Thyroid gland (tissue), 4 donors: ENCODE results near the gene ENPP3.

Experiments used
- POLR2A ChIP-seq, 2 donors: fragments of 450-650 bp; IDR thresholded peaks; one replicate each; pipeline ENCODE4 v1.6.1; 2017; ENCODE audit warnings: antibody characterized with exemption in 2 of 2, mild to moderate bottlenecking in 2 of 2, moderate library complexity in 1 of 2
- TF ChIP-seq, protein P1 (sequence below), 6 experiments: fragments of 200-600 bp in 3 of 6; fragments of 450-650 bp in 3 of 6; sonication (generic) in 3 of 6; IDR thresholded peaks; one replicate each; pipeline ENCODE4 v1.5.1; 2016 to 2019; ENCODE audit warnings: antibody characterized with exemption in 6 of 6, mild to moderate bottlenecking in 2 of 6, inconsistent platforms in 1 of 6, moderate library complexity in 1 of 6

DNA sequence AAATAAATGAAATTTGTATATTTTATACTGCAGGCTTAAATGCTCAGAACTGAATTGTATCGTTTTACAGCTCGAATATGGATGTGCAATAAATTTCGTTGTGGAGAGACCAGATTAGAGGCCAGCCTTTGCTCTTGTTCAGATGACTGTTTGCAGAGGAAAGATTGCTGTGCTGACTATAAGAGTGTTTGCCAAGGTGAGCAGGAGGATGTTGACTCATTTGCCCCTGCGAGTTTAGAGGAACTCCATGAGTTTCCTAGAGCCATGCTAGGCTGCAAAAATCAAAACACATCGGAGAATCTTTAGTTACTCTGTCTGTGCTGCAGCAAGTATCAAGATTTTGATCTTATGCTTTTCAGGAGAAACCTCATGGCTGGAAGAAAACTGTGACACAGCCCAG lies 15.4 kb downstream of the ENPP3 start:
- TF ChIP-seq, protein P1, sequence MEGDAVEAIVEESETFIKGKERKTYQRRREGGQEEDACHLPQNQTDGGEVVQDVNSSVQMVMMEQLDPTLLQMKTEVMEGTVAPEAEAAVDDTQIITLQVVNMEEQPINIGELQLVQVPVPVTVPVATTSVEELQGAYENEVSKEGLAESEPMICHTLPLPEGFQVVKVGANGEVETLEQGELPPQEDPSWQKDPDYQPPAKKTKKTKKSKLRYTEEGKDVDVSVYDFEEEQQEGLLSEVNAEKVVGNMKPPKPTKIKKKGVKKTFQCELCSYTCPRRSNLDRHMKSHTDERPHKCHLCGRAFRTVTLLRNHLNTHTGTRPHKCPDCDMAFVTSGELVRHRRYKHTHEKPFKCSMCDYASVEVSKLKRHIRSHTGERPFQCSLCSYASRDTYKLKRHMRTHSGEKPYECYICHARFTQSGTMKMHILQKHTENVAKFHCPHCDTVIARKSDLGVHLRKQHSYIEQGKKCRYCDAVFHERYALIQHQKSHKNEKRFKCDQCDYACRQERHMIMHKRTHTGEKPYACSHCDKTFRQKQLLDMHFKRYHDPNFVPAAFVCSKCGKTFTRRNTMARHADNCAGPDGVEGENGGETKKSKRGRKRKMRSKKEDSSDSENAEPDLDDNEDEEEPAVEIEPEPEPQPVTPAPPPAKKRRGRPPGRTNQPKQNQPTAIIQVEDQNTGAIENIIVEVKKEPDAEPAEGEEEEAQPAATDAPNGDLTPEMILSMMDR (IDR thresholded peaks at IDR 0.05), result no peak
- TF ChIP-seq POLR2A (IDR thresholded peaks at IDR 0.05), result no peak
